H9 (cell line): ENCODE measurements around the gene SPHK2. TPM values are rescaled to one million over a fixed set of nuclear protein-coding genes. Genes with fewer than 3 reads are reported as not detected.

ENCODE experiments used
- DNase-seq: peaks from one replicate; pipeline ENCODE4 v3.0.0-alpha.2; 2017
- H2AFZ ChIP-seq: one replicate; pipeline ENCODE4 v1.6.1; 2013; ENCODE audit warnings: mild to moderate bottlenecking, low read length, control low read depth, moderate library complexity
- H2AK5ac ChIP-seq: 2 replicates; pipeline ENCODE4 v1.6.1; 2013; ENCODE audit warnings: low read length, control low read depth, mixed read lengths; ENCODE audit not compliant: insufficient read length
- H2BK120ac ChIP-seq: one replicate; pipeline ENCODE4 v1.6.1; 2013; ENCODE audit warnings: low read depth, mild to moderate bottlenecking, low read length, control low read depth, inconsistent platforms; ENCODE audit not compliant: poor library complexity, severe bottlenecking
- H2BK12ac ChIP-seq: 2 replicates; pipeline ENCODE4 v1.6.1; 2013; ENCODE audit warnings: low read length, control low read depth, mixed read lengths, low read depth; ENCODE audit not compliant: insufficient read length
- H2BK15ac ChIP-seq: 2 replicates; pipeline ENCODE4 v1.6.1; 2013; ENCODE audit warnings: low read depth, low read length, control low read depth
- H2BK20ac ChIP-seq: one replicate; pipeline ENCODE4 v1.6.1; 2013; ENCODE audit warnings: low read depth, mild to moderate bottlenecking, low read length, control low read depth, inconsistent platforms; ENCODE audit not compliant: poor library complexity, severe bottlenecking
- H2BK5ac ChIP-seq: 2 replicates; pipeline ENCODE4 v1.6.1; 2013; ENCODE audit warnings: low read length, control low read depth, mixed read lengths; ENCODE audit not compliant: insufficient read length
- H3K14ac ChIP-seq: 2 replicates; pipeline ENCODE4 v1.6.1; 2013; ENCODE audit warnings: low read length, control low read depth; ENCODE audit not compliant: insufficient read depth
- H3K18ac ChIP-seq: 2 replicates; pipeline ENCODE4 v1.6.1; 2013; ENCODE audit warnings: low read depth, mild to moderate bottlenecking, mixed read lengths, low read length, control low read depth; ENCODE audit not compliant: insufficient read length
- H3K23ac ChIP-seq: 2 replicates; pipeline ENCODE4 v1.6.1; 2013; ENCODE audit warnings: low read length, control low read depth, mixed read lengths, low read depth; ENCODE audit not compliant: insufficient read length
- H3K23me2 ChIP-seq: 2 replicates; pipeline ENCODE4 v1.6.1; 2013; ENCODE audit warnings: low read depth, mild to moderate bottlenecking, mixed read lengths, low read length, control low read depth; ENCODE audit not compliant: insufficient read length, poor library complexity, severe bottlenecking
- H3K27ac ChIP-seq: 2 replicates; pipeline ENCODE4 v1.5.1; 2013; ENCODE audit warnings: low read length, control low read depth, mixed read lengths, low read depth; ENCODE audit not compliant: insufficient read length
- H3K27me3 ChIP-seq: 2 replicates; pipeline ENCODE4 v1.6.1; 2013; ENCODE audit warnings: low read length, control low read depth, inconsistent platforms; ENCODE audit not compliant: insufficient read depth
- H3K4ac ChIP-seq: 2 replicates; pipeline ENCODE4 v1.6.1; 2013; ENCODE audit warnings: low read depth, mild to moderate bottlenecking, control low read depth, inconsistent platforms, low read length, moderate library complexity
- H3K4me1 ChIP-seq: 2 replicates; pipeline ENCODE4 v1.6.1; 2013; ENCODE audit warnings: low read length, control low read depth, inconsistent platforms; ENCODE audit not compliant: insufficient read depth
- H3K4me2 ChIP-seq: 2 replicates; pipeline ENCODE4 v1.6.1; 2013; ENCODE audit warnings: low read length, control low read depth, mixed read lengths; ENCODE audit not compliant: insufficient read length, insufficient read depth
- H3K56ac ChIP-seq: 2 replicates; pipeline ENCODE4 v1.6.1; 2013; ENCODE audit warnings: low read depth, mild to moderate bottlenecking, mixed read lengths, low read length, control low read depth; ENCODE audit not compliant: insufficient read length
- H3K79me1 ChIP-seq: 2 replicates; pipeline ENCODE4 v1.6.1; 2013; ENCODE audit warnings: low read depth, mild to moderate bottlenecking, moderate library complexity, low read length, control low read depth, inconsistent platforms; ENCODE audit not compliant: insufficient read depth, poor library complexity, severe bottlenecking
- H3K79me2 ChIP-seq: 2 replicates; pipeline ENCODE4 v1.6.1; 2013; ENCODE audit warnings: low read length, control low read depth, inconsistent platforms; ENCODE audit not compliant: insufficient read depth
- H3K9ac ChIP-seq: 2 replicates; pipeline ENCODE4 v1.6.1; 2013; ENCODE audit warnings: low read length, control low read depth, mixed read lengths; ENCODE audit not compliant: insufficient read length; ENCODE audit errors: extremely low read depth
- H3K9me3 ChIP-seq: one replicate; pipeline ENCODE4 v1.6.1; 2013; ENCODE audit warnings: low read depth, low read length, inconsistent platforms; ENCODE audit not compliant: control insufficient read depth
- H3T11ph ChIP-seq: one replicate; pipeline ENCODE4 v1.6.1; 2013; ENCODE audit warnings: mild to moderate bottlenecking, low read length, control low read depth, inconsistent platforms
- H4K20me1 ChIP-seq: one replicate; pipeline ENCODE4 v1.6.1; 2013; ENCODE audit not compliant: control insufficient read depth, insufficient read length, insufficient read depth
- H4K5ac ChIP-seq: 2 replicates; pipeline ENCODE4 v1.6.1; 2013; ENCODE audit warnings: low read depth, mild to moderate bottlenecking, mixed read lengths, low read length, control low read depth; ENCODE audit not compliant: insufficient read length
- H4K8ac ChIP-seq: replicated peaks from 2 replicates; pipeline ENCODE4 v1.6.1; 2013; ENCODE audit warnings: low read length, control low read depth, mixed read lengths, low read depth; ENCODE audit not compliant: insufficient read length
- H4K91ac ChIP-seq: 2 replicates; pipeline ENCODE4 v1.6.1; 2013; ENCODE audit warnings: low read depth, mild to moderate bottlenecking, moderate library complexity, mixed read lengths, low read length, control low read depth; ENCODE audit not compliant: insufficient read length
- H3K27ac Mint-ChIP-seq, 3 experiments: 2 replicates in 2 of 3; 3 replicates in 1 of 3; pipeline ENCODE4 v1.8.0; 2020 to 2021; ENCODE audit warnings: mixed read lengths in 3 of 3, mild to moderate bottlenecking in 1 of 3, moderate library complexity in 1 of 3
- H3K27me3 Mint-ChIP-seq: 2 replicates; pipeline ENCODE4 v1.8.0; 2021; ENCODE audit warnings: low read depth, mild to moderate bottlenecking, moderate library complexity, mixed read lengths
- H3K36me3 Mint-ChIP-seq, 3 experiments: 2 replicates in 2 of 3; 3 replicates in 1 of 3; pipeline ENCODE4 v1.8.0; 2020 to 2021; ENCODE audit warnings: low read depth in 3 of 3, mixed read lengths in 3 of 3; ENCODE audit not compliant: insufficient read depth in 1 of 3
- H3K4me1 Mint-ChIP-seq, 2 experiments: 2 replicates each; pipeline ENCODE4 v1.8.0; 2020; ENCODE audit warnings: mixed read lengths in 2 of 2
- H3K4me3 Mint-ChIP-seq, 2 experiments: 2 replicates in 1 of 2; 3 replicates in 1 of 2; pipeline ENCODE4 v1.8.0; 2020 to 2021; ENCODE audit warnings: mild to moderate bottlenecking in 2 of 2, mixed read lengths in 2 of 2, moderate library complexity in 1 of 2
- H3K9me3 Mint-ChIP-seq, 2 experiments: 2 replicates in 1 of 2; 3 replicates in 1 of 2; pipeline ENCODE4 v1.8.0; 2020; ENCODE audit warnings: mild to moderate bottlenecking in 2 of 2, mixed read lengths in 2 of 2, moderate library complexity in 1 of 2
- CTCF ChIP-seq: fragments of 200-600 bp; sonication (generic); conservative IDR thresholded peaks from 3 replicates; pipeline ENCODE4 v1.8.0; 2021; ENCODE audit warnings: antibody characterized with exemption, mild to moderate bottlenecking
- WGBS: extraction: QIAGEN DNeasy Blood & Tissue Kit; methylation state at CpG from one replicate; pipeline ENCODE4 v1.1.7; 2013; ENCODE audit warnings: missing lambda C conversion rate, low lambda C conversion rate, mixed read lengths; ENCODE audit not compliant: insufficient read length; ENCODE audit errors: extremely low coverage; 5-methylcytosine and 5-hydroxymethylcytosine counted together
- total RNA-seq: library from RNA; stranded (reverse); gene quantifications from 2 replicates; pipeline ENCODE4 v1.2.1, GENCODE V29; 2021

The SPHK2 gene
- total RNA-seq, 1 experiment from 2014 or later = 57.2 TPM

- Mint-ChIP-seq H3K27me3 (peaks cover 13% of the 10 kb centered on the region), H3K27ac (no peak overlapping the region; a peak in 1 of 7 replicates), H3K4me3 (no peak overlapping the region), H3K4me1 (peaks cover 4 to 11% of the 10 kb centered on the region in 2 experiments), H3K36me3 (peaks cover 0 to 6% (median 5%) of the 10 kb centered on the region in 3 experiments; a peak in 2 of 7 replicates), H3K9me3 (peaks cover 5 to 6% of the 10 kb centered on the region in 2 experiments; a peak in 3 of 5 replicates)
- Histone ChIP-seq H3K4ac (no peak overlapping the region), H2BK5ac (no peak overlapping the region), H3K18ac (no peak overlapping the region), H3K56ac (no peak overlapping the region), H4K8ac (no peak overlapping the region), H4K20me1 (no peaks in the 10 kb centered on the region), H2BK15ac (no peak overlapping the region), H4K5ac (no peak overlapping the region), H3K27me3 (no peaks in the 10 kb centered on the region), H3K79me1 (no peaks in the 10 kb centered on the region), H3K9me3 (no peaks in the 10 kb centered on the region), H3K9ac (no peak overlapping the region), H3K27ac (no peak overlapping the region), H3K4me2 (no peak overlapping the region), H3K14ac (no peak overlapping the region), H3K4me1 (no peaks in the 10 kb centered on the region), H2AFZ (no peak overlapping the region), H3T11ph (no peak overlapping the region), H3K23ac (no peak overlapping the region), H2BK20ac (no peak overlapping the region), H2BK12ac (no peak overlapping the region), H3K23me2 (no peaks in the 10 kb centered on the region), H3K79me2 (no peaks in the 10 kb centered on the region), H4K91ac (no peak overlapping the region), H2AK5ac (no peak overlapping the region), H2BK120ac (no peak overlapping the region)
- DNase-seq = no peak
- TF ChIP-seq CTCF = no peak
- no CpG with 5 or more reads among the region's 50 CpGs for WGBS
Observed at GRCh38 chr19:48661711-48662090, 42.4 kb downstream of the SPHK2 start.
